ENCODE results near the gene ATP2A3. TPM values are rescaled to one million over a fixed set of nuclear protein-coding genes. Genes with fewer than 3 reads are reported as not detected.

The ATP2A3 gene
- total RNA-seq, 2 donors from 2014 or later, result 43.8 to 49.5 TPM

DNA sequence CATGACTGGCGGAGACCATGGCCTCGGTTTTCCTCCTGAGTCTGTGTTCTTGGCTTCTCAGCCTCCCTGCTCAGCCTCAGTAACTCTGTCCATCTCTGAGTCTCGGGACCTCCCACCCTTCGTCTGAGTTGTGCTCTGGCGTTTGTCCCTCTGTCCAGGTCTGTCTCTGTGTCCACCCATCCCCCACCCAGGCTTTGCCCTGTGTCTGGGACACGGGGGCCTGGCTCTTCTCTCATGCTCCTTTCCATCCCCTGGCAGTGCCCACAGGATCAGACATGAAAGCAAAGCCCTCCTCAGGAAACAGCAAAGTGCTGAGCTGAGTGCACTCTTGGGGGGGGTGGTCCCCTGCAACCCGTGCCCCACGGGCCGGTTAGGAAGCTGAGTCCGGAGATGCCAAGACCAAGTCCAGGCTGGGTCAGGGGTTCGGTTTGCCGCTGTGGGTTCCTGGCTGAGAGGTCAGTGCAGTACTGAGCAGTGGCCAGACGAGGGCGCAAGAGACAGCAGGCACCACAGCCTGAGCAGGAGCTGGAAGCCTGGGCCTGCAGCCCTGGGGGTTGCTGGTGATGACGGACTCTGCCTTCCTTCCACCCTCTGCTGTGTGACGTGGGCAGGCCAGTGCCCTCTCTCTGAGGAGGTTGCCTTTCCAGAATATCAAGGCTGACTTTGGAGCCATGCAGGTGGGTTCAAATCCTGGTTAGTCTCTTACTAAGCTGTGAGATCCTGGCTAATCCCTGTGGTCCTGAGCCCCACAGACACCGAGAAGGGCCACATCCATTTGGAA is 50.5 kb downstream of the ATP2A3 start:
- Histone ChIP-seq H3K9me3 (no peaks in the 10 kb centered on the region), H3K4me3 (no peak overlapping the region), H3K27me3 (no peaks in the 10 kb centered on the region), H3K4me1 (peaks cover 17% of the 10 kb centered on the region), H3K36me3 (replicated peaks in 1 of 2; ENCODE audit: insufficient read depth in 1 of 2, low read depth in 2 of 2) (no peaks in the 10 kb centered on the region), H3K27ac (no peak overlapping the region)
- ATAC-seq (peak; percentile 91), DNase-seq (peak; percentile 82 to 85 (median 82))
- intact Hi-C loops (cut with DNase I), result loop anchor here (10.0 kb wide), 1 partner anchor 161 kb away; no protein-coding TSS in a partner anchor
- TF ChIP-seq, protein P1, sequence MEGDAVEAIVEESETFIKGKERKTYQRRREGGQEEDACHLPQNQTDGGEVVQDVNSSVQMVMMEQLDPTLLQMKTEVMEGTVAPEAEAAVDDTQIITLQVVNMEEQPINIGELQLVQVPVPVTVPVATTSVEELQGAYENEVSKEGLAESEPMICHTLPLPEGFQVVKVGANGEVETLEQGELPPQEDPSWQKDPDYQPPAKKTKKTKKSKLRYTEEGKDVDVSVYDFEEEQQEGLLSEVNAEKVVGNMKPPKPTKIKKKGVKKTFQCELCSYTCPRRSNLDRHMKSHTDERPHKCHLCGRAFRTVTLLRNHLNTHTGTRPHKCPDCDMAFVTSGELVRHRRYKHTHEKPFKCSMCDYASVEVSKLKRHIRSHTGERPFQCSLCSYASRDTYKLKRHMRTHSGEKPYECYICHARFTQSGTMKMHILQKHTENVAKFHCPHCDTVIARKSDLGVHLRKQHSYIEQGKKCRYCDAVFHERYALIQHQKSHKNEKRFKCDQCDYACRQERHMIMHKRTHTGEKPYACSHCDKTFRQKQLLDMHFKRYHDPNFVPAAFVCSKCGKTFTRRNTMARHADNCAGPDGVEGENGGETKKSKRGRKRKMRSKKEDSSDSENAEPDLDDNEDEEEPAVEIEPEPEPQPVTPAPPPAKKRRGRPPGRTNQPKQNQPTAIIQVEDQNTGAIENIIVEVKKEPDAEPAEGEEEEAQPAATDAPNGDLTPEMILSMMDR (IDR thresholded peaks at IDR 0.05), result peak; percentile 93 to 95 (median 95)
- TF ChIP-seq POLR2A (IDR thresholded peaks at IDR 0.05), result no peak
- 24 to 44% methylated on average over 8 to 17 of the region's 17 CpGs for WGBS, 2 donors

DNA sequence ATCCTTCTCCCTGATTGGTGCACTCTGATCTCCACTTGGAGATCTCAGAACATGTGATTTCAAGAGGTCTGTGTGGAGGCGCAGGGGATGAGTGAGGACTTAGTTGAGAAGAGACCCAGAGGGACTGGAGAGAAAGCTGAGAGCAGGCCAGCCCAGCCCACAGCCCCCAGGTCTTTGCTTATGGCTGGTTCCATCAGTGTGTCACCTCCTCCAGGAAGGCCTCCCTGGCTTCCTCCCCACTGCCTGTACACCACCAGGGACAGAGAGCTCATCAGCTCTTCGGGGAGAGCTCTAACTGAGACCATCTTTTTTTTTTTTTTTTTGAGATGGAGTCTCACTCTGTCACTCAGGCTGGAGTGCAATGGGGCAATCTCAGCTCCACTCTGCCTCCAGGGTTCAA is 51.4 kb downstream of the ATP2A3 start:
- no peaks in the 10 kb centered on the region for H3K36me3 ChIP-seq (replicated peaks in 1 of 2; ENCODE audit: insufficient read depth in 1 of 2, low read depth in 2 of 2)
- peaks cover 17% of the 10 kb centered on the region for H3K4me1 ChIP-seq
- no peaks in the 10 kb centered on the region for H3K9me3 ChIP-seq
- intact Hi-C loops (cut with DNase I), result loop anchor here (10.0 kb wide), 1 partner anchor 162 kb away; no protein-coding TSS in a partner anchor
- DNase-seq, result no peak
- 100% methylated on average over 2 of the region's 2 CpGs for WGBS, 2 donors
- TF ChIP-seq POLR2A (IDR thresholded peaks at IDR 0.05), result no peak
- TF ChIP-seq, protein P1 (IDR thresholded peaks at IDR 0.05), result no peak
- no peak overlapping the region for H3K27ac ChIP-seq
- H3K27me3 ChIP-seq, result no peaks in the 10 kb centered on the region
- ATAC-seq, result no peak
- H3K4me3 ChIP-seq, result no peak overlapping the region

DNA sequence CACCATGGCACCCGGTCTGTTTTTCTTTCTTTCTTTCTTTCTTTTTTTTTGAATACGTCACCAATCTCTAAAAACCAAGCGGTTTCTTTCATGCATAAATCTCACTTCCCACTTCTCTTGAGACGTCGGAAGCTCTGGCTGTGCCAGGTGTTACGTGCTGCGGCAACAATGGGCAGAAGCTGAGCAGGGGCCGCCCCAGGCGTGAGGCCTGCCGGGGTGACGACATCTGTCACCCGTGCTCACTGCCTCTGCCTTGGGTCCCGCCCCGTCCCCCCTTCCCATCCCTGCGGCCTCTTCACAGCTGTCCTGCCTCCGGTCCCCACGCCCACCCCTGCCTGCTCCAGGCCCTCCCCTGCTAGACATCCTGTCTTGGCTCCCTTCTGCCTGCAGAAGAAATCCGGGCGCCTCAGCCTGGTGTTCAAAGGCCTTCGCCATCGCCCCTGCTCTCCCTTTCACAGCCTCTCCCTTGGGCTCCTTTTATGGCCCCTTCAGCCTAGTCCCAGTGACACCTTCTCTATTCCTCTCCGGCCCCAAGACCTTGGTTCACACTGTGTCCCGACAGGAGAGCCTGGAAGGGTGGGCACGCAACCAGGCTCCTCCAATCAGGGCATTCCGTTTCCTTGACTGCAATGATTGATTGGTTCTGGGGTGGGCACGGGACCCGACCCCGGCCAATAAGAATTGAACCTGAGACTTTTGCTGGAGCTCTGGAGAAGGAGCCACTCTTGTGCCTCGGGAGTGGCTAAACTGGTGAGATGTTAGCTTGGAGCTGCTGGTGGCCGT is 52.8 kb downstream of the ATP2A3 start:
- TF ChIP-seq, protein P1 (IDR thresholded peaks at IDR 0.05), result no peak
- no peak for TF ChIP-seq POLR2A (IDR thresholded peaks at IDR 0.05)
- DNase-seq (peak in 1 of 4 donors; percentile 22), ATAC-seq (no peak)
- Histone ChIP-seq H3K4me1 (peaks cover 7% of the 10 kb centered on the region), H3K4me3 (no peak overlapping the region), H3K36me3 (replicated peaks in 1 of 2; ENCODE audit: insufficient read depth in 1 of 2, low read depth in 2 of 2) (no peaks in the 10 kb centered on the region), H3K27ac (no peak overlapping the region), H3K9me3 (no peaks in the 10 kb centered on the region), H3K27me3 (no peaks in the 10 kb centered on the region)
- intact Hi-C loops (cut with DNase I), result loop anchor here (10.0 kb wide), 1 partner anchor 163 kb away; no protein-coding TSS in a partner anchor
- WGBS, 2 donors, result 68 to 87% methylated on average over 22 to 30 of the region's 30 CpGs

DNA sequence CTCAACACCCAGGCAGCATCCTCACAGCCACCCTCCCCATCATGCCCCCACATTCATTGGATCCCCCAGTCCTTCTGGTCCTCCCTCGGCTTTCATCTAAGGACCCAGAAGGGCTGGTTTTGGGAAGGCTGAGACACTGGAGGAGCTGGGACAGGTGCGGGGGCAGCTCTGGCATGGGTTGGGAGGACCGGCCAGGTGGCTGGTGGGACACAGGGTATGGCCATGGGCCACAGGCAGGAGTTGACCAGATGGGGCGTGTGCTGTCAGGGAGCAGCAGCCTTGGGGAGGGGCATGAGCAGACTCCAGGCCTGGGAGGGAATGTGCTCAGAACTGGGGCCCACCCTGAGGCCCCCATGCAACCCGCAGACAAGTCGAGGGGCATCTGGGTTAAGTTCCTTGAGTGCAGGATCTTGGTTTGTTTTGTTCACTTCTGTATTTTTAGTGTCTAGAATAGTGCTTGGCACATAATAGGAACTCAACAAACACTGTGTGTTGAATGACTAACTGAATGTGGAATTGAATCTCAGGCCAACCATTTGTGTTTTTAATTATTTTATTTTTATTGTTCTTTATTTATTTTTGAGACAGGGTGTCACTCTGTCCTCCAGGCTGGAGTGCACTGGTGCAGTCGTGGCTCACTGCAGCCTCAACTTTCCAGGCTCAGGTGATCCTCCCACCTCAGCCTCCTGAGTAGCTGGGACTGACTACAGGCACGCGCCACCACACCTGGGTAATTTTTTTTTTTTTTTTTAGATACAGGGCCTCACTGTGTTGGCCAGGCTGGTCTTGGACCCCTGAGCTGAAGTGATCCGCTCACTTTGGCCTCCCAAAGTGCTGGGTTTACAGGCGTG is 53.6 kb downstream of the ATP2A3 start:
- DNase-seq, result no peak
- intact Hi-C loops (cut with DNase I), result loop anchor here (10.0 kb wide), 1 partner anchor 164 kb away; no protein-coding TSS in a partner anchor
- Histone ChIP-seq H3K4me3 (no peak overlapping the region), H3K4me1 (peaks cover 11% of the 10 kb centered on the region), H3K27ac (no peak overlapping the region), H3K36me3 (replicated peaks in 1 of 2; ENCODE audit: insufficient read depth in 1 of 2, low read depth in 2 of 2) (no peaks in the 10 kb centered on the region), H3K9me3 (no peaks in the 10 kb centered on the region), H3K27me3 (no peaks in the 10 kb centered on the region)
- TF ChIP-seq, protein P1 (IDR thresholded peaks at IDR 0.05), result no peak
- TF ChIP-seq POLR2A (IDR thresholded peaks at IDR 0.05), result no peak
- ATAC-seq, result no peak
- whole genome bisulfite sequencing, 2 donors, result 85 to 87% methylated on average over 11 of the region's 11 CpGs

Measured in body of pancreas (tissue), 4 donors.